ENCODE data around the gene OPN1MW.
"Not testable (repeated sequence)": the region's sequence is repeated elsewhere in the genome, so short reads cannot be mapped to it uniquely, and the experiment has no call there.

The OPN1MW gene

GRCh38 chrX:154159345-154159744 is 23.1 kb upstream of the OPN1MW start:
- H3K4me1 ChIP-seq (ENCODE audit: control insufficient read depth, insufficient read depth, low read depth, low read length); H3K4me3 ChIP-seq (ENCODE audit: insufficient read depth in 1 of 2, low read depth in 1 of 2, low read length in 2 of 2); H3K27me3 ChIP-seq (ENCODE audit: control insufficient read depth in 1 of 2, insufficient read depth in 1 of 2, low read length in 2 of 2); H3K9ac ChIP-seq (ENCODE audit: low read length); DNase-seq; H3K23ac ChIP-seq (ENCODE audit: low read length in 2 of 2); H2BK12ac ChIP-seq (ENCODE audit: low read length in 2 of 2); H2BK15ac ChIP-seq (ENCODE audit: low read depth, poor library complexity, severe bottlenecking); H3K18ac ChIP-seq (ENCODE audit: low read depth in 1 of 2, low read length in 2 of 2); H3K9me3 ChIP-seq (ENCODE audit: control insufficient read depth, low read length); H4K8ac ChIP-seq (ENCODE audit: low read length); H3K79me1 ChIP-seq (replicated peaks; ENCODE audit: low read length, poor library complexity, severe bottlenecking); H3K4me2 ChIP-seq (ENCODE audit: low read length, poor library complexity, severe bottlenecking); H3K36me3 ChIP-seq (ENCODE audit: control insufficient read depth in 1 of 2, insufficient read depth in 2 of 2, low read depth in 1 of 2, low read length in 2 of 2); H3K4ac ChIP-seq (ENCODE audit: low read depth in 1 of 2, low read length in 2 of 2); H4K91ac ChIP-seq (ENCODE audit: low read length); H2AFZ ChIP-seq (ENCODE audit: low read depth, low read length); H2AK5ac ChIP-seq (ENCODE audit: low read length, severe bottlenecking); H3K14ac ChIP-seq (ENCODE audit: low read length in 2 of 2); H2BK120ac ChIP-seq (ENCODE audit: low read depth, low read length); H2BK5ac ChIP-seq (ENCODE audit: low read depth, low read length, poor library complexity, severe bottlenecking); H3K27ac ChIP-seq (ENCODE audit: low read length, poor library complexity, severe bottlenecking): not testable (repeated sequence)
- no CpG with 5 or more reads among the region's 15 CpGs for WGBS

- not testable (repeated sequence) for H3K36me3 ChIP-seq (ENCODE audit: control insufficient read depth in 1 of 2, insufficient read depth in 2 of 2, low read depth in 1 of 2, low read length in 2 of 2); H2BK15ac ChIP-seq (ENCODE audit: low read depth, poor library complexity, severe bottlenecking); H3K27me3 ChIP-seq (ENCODE audit: control insufficient read depth in 1 of 2, insufficient read depth in 1 of 2, low read length in 2 of 2); H4K91ac ChIP-seq (ENCODE audit: low read length); H3K4me3 ChIP-seq (ENCODE audit: insufficient read depth in 1 of 2, low read depth in 1 of 2, low read length in 2 of 2); H3K9ac ChIP-seq (ENCODE audit: low read length); H2BK5ac ChIP-seq (ENCODE audit: low read depth, low read length, poor library complexity, severe bottlenecking); H4K8ac ChIP-seq (ENCODE audit: low read length); H3K9me3 ChIP-seq (ENCODE audit: control insufficient read depth, low read length); H3K4me2 ChIP-seq (ENCODE audit: low read length, poor library complexity, severe bottlenecking); H2AFZ ChIP-seq (ENCODE audit: low read depth, low read length); DNase-seq; H3K4me1 ChIP-seq (ENCODE audit: control insufficient read depth, insufficient read depth, low read depth, low read length); H2BK120ac ChIP-seq (ENCODE audit: low read depth, low read length); H2AK5ac ChIP-seq (ENCODE audit: low read length, severe bottlenecking); H2BK12ac ChIP-seq (ENCODE audit: low read length in 2 of 2); H3K14ac ChIP-seq (ENCODE audit: low read length in 2 of 2); H3K79me1 ChIP-seq (replicated peaks; ENCODE audit: low read length, poor library complexity, severe bottlenecking); H3K23ac ChIP-seq (ENCODE audit: low read length in 2 of 2); H3K27ac ChIP-seq (ENCODE audit: low read length, poor library complexity, severe bottlenecking); H3K18ac ChIP-seq (ENCODE audit: low read depth in 1 of 2, low read length in 2 of 2); H3K4ac ChIP-seq (ENCODE audit: low read depth in 1 of 2, low read length in 2 of 2)
- WGBS = no CpG with 5 or more reads among the region's 8 CpGs
Measured at GRCh38 chrX:154164902-154165301, 17.5 kb upstream of the OPN1MW start.

GRCh38 chrX:154168384-154168783 is 14.0 kb upstream of the OPN1MW start:
- H4K91ac ChIP-seq (ENCODE audit: low read length); H2AK5ac ChIP-seq (ENCODE audit: low read length, severe bottlenecking); H3K23ac ChIP-seq (ENCODE audit: low read length in 2 of 2); H3K27ac ChIP-seq (ENCODE audit: low read length, poor library complexity, severe bottlenecking); H3K14ac ChIP-seq (ENCODE audit: low read length in 2 of 2); H3K18ac ChIP-seq (ENCODE audit: low read depth in 1 of 2, low read length in 2 of 2); H3K4me1 ChIP-seq (ENCODE audit: control insufficient read depth, insufficient read depth, low read depth, low read length); H4K8ac ChIP-seq (ENCODE audit: low read length); H3K9ac ChIP-seq (ENCODE audit: low read length); H2BK5ac ChIP-seq (ENCODE audit: low read depth, low read length, poor library complexity, severe bottlenecking); H3K4me3 ChIP-seq (ENCODE audit: insufficient read depth in 1 of 2, low read depth in 1 of 2, low read length in 2 of 2); H2AFZ ChIP-seq (ENCODE audit: low read depth, low read length); DNase-seq; H3K79me1 ChIP-seq (replicated peaks; ENCODE audit: low read length, poor library complexity, severe bottlenecking); H2BK15ac ChIP-seq (ENCODE audit: low read depth, poor library complexity, severe bottlenecking); H2BK12ac ChIP-seq (ENCODE audit: low read length in 2 of 2); H3K36me3 ChIP-seq (ENCODE audit: control insufficient read depth in 1 of 2, insufficient read depth in 2 of 2, low read depth in 1 of 2, low read length in 2 of 2); H3K9me3 ChIP-seq (ENCODE audit: control insufficient read depth, low read length); H3K4me2 ChIP-seq (ENCODE audit: low read length, poor library complexity, severe bottlenecking); H2BK120ac ChIP-seq (ENCODE audit: low read depth, low read length); H3K27me3 ChIP-seq (ENCODE audit: control insufficient read depth in 1 of 2, insufficient read depth in 1 of 2, low read length in 2 of 2); H3K4ac ChIP-seq (ENCODE audit: low read depth in 1 of 2, low read length in 2 of 2): not testable (repeated sequence)
- WGBS = no CpG with 5 or more reads among the region's 13 CpGs

GRCh38 chrX:154172535-154172943 is 9.9 kb upstream of the OPN1MW start:
- not testable (repeated sequence) for DNase-seq; H2BK120ac ChIP-seq (ENCODE audit: low read depth, low read length)

More at GRCh38 chrX:154172535-154172943, 9.9 kb upstream of the OPN1MW start:
- not testable (repeated sequence) for H3K79me1 ChIP-seq (replicated peaks; ENCODE audit: low read length, poor library complexity, severe bottlenecking); H2BK12ac ChIP-seq (ENCODE audit: low read length in 2 of 2); H3K9ac ChIP-seq (ENCODE audit: low read length); H3K27ac ChIP-seq (ENCODE audit: low read length, poor library complexity, severe bottlenecking); H3K27me3 ChIP-seq (ENCODE audit: control insufficient read depth in 1 of 2, insufficient read depth in 1 of 2, low read length in 2 of 2); H3K4me1 ChIP-seq (ENCODE audit: control insufficient read depth, insufficient read depth, low read depth, low read length); H3K36me3 ChIP-seq (ENCODE audit: control insufficient read depth in 1 of 2, insufficient read depth in 2 of 2, low read depth in 1 of 2, low read length in 2 of 2); H4K8ac ChIP-seq (ENCODE audit: low read length); H3K23ac ChIP-seq (ENCODE audit: low read length in 2 of 2); H3K4ac ChIP-seq (ENCODE audit: low read depth in 1 of 2, low read length in 2 of 2); H2BK5ac ChIP-seq (ENCODE audit: low read depth, low read length, poor library complexity, severe bottlenecking); H2AK5ac ChIP-seq (ENCODE audit: low read length, severe bottlenecking); H3K4me2 ChIP-seq (ENCODE audit: low read length, poor library complexity, severe bottlenecking); H3K9me3 ChIP-seq (ENCODE audit: control insufficient read depth, low read length); H3K18ac ChIP-seq (ENCODE audit: low read depth in 1 of 2, low read length in 2 of 2); H2BK15ac ChIP-seq (ENCODE audit: low read depth, poor library complexity, severe bottlenecking); H3K14ac ChIP-seq (ENCODE audit: low read length in 2 of 2); H2AFZ ChIP-seq (ENCODE audit: low read depth, low read length); H4K91ac ChIP-seq (ENCODE audit: low read length); H3K4me3 ChIP-seq (ENCODE audit: insufficient read depth in 1 of 2, low read depth in 1 of 2, low read length in 2 of 2)
- WGBS = no CpG with 5 or more reads among the region's 11 CpGs

All from mesenchymal stem cell (in vitro differentiated cells and primary cell).